Measurements from ENCODE around the gene DDX31.

DDX31 gene

DNA sequence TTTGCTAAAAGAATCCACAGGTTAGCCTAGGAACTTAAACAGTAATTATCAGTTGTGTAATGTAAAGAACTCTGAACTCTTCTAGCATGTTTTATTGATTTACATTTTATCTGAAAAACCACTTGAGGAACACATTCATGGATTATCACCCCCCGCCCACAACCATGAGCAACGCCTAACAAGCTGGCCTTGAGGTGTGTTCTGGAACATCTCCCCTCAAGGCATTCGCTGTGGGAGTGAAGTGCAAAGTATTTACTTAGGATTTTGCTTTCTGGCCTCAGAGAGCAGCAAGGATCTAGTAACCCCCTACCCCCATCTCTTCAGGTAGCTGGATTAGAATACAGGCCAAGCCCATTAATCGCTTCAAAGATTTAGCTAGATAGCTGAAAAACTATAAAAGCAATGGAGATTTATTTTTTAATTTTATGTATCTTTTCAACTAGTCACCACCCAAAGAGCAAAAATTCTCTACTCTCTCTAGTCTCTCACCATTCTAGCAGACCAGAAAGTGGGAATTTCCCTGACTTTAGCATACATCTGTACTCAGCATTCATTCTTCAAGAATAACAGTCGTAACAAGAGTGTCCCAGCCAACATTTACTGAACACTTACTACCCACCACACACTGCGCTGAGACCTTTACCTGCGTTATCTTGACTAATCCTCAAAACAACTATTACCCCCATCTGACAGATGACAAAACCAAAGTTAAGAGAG is 37.2 kb downstream of the DDX31 start:
- DNase-seq, result no peak

DNA sequence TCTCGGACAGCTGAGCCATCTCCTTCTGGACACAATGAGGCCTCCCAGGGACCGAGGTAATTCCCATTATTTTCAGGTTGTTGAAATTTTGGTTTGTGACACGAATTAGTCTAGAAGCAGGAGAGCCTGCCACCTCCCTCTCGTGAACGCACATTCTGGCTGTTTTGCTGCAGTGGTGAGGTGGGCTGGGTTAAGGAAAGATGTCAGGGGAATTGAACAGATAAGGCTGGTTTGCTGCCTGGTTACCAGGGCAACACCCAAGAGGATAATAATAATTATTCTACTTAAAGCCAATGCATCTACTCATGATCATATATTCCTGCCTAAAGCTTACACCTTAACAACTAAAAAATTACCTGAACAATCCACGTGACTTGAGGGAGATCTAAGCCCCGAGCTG is 38.1 kb downstream of the DDX31 start:
- no peak for DNase-seq

DNA sequence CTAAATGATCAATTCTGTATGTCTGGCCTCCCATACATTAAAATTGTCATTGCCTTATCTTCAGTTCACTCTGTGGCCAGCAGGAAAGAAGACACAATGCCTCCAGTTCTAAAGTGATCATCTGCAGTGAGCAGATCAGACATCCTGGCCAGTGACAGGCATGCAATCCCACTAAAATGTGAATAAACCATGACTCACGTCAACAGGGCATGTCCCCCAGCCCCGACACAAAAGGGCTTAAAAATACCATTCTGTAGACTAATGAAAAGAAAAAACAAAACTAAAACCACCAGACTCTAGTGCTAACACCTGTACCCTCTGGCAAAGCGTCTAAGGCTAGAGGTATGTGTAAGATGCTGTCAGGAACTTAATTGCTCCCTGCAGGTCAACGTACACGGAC is 38.5 kb downstream of the DDX31 start:
- DNase-seq, result no peak

DNA sequence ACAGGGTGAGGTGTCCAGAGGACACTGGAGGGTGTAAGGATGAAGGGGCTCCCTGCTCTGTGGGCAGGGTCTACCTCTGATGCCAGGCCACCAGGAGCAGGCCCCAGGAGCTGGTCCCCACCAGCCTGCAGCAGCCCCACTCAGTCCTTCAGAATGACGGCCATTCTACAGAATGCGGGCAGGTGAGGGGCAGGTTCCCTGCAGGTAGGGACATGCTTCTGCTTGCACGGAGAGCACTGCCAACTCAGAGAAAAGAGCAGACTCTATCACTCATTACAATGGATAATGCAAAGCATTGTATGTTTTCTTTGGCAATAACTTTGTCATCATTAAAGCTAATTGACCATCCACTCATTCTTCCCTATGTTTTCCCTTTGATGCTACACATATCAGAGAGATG is 39.0 kb downstream of the DDX31 start:
- DNase-seq, result no peak

DNA sequence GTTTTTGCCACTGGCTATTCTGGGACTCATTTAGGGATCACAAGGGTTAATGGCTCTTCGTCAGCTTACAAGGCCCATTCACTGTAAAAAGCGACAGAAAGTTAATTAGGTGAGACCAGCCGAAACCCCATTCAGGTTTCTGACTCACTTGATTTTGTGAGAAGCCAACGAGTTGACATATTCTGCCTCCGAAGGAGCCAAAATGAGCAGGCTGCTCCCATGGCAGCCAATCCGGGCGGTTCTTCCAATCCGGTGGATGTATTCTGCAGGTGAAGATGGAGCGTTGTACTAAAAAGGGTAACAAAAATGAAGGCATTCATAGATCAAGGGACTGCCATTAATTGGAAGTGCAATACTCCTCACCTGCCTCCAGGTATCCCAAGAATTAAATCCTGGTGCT is 39.7 kb downstream of the DDX31 start:
- no peak for DNase-seq

DNA sequence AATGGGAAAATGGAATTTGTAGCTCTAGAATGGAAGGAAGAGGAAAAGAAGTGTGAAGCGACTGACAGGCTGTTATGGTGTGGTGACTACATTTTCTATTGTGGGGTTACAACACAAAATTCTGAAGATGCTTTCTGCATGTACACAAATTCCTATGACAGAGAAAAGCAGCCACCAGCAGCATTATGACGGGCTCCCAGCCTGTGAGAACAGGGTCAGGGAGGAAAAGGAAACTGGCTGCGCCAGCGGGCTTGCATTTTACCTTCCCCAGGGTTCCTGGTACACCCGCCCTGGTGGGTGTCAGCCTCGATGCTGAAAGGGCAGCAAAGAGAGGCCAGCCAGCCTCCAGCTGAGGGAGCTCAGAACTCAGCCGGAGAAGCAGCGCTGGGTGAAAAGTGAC is 41.0 kb downstream of the DDX31 start:
- DNase-seq, result no peak

DNA sequence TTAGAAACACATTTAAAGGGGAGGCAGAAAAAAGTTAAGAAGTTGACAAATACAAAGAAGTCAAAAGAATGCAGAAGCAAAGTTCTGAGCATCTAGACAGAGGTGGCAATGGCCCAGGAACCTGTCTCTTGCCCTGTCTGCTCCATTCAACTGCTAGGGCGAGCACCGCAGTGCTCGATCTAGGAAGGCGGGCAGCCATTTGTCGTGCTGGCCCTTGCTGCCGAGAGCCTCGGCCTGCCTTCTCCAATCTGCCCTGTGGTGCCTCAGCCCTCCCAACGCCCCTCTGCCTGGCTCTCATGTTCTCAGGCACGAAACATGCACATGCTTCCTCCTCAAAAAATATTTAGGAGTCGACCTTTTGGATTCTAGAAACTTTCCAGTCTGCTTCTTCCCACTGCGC is 42.2 kb downstream of the DDX31 start:
- DNase-seq, result no peak

DNA sequence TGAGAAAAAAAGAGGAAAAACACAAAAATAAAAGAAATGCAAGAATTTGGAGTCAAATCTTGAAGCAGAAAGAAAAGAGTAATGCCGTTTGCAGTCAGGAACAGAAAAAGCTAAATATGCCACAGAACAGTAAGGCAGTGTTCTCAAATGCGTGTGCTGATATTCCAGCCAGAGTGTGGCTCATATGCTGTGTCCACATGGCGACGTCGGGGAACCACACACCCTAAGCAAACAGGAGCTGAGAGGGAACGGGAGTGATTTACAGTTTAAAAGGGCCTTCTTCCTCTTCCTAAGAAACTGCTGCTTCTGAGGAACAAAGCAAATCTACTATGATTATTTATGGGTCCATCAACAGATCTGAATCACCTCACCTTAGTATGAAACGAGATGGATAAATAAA is 42.7 kb downstream of the DDX31 start:
- DNase-seq, result no peak

DNA sequence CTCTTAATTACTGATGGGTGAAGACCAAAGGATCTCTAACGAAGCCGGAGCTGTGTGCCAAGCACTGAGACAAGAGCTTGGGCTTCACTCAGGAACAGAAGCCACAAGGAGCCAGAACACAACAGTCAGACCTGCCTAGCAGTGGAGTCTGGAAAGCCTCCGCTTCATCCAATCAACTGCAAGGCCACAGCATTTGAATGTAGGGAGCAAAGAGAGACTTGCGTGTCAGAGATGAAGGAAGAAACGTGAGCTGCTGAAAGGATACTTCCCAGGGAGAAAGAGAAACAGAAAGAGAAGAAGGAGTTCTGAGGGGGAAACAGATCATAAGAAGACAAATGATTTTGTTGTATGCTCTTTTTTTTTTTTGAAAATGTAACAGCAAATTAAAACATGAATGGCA is 43.5 kb downstream of the DDX31 start:
- DNase-seq, result no peak

DNA sequence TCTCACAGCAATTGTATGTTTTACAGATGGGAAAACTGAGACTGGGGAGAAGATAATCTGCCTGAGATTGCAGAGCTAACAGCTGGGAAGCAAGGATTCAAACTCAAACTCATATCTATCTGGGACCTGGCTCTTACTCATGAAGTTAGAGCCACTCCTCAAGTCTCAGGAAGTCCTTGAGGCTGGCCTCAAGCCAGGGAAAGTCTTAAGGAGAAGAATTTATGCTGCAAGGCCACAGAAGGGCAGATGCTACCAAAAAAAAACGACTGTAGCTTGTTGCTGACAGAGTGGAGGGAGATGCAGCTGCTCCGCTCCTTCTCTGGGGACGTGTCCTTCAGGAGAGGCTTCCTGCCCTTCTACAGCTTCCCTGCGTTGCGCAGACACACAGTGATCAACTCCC is 47.6 kb downstream of the DDX31 start:
- peak; percentile 95 to 98 for DNase-seq

DNA sequence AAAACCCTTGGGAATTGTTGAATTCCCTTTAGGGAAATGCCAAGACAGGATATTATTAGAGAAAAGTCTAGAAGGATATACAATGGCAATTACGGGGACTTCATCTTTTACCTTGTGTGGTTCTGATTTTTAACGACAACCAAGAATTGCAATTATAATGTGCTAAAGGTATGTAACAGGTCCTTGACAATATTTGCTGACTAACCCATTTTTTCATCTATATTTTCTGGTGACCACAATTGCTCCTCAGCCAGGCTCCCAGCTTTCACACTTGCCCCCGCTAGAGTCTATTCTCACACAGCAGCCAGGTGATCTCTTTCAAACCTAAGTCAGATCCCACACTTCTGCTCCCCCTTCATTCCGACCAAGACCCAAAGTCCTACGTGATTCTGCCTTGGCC is 53.1 kb downstream of the DDX31 start:
- no peak for DNase-seq

DNA sequence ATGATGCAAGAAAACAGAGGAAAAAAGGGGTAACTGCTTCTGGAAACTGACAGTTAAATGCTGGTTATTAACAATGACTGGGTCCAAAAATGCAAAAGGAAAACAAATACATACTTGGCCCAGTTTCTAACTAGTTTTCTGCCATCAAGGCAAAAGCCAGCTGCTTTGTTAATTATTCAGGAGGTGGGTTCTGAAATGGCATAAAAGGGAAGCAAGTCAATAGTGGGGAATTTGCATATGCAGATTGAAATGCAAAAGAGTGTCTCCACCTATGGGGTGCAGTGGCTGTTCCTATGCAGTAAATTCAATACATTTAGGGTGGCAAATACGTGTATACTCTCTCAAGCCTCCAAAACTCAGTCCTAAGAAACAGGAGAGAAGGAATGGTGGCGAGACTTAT is 54.0 kb downstream of the DDX31 start:
- DNase-seq, result no peak

DNA sequence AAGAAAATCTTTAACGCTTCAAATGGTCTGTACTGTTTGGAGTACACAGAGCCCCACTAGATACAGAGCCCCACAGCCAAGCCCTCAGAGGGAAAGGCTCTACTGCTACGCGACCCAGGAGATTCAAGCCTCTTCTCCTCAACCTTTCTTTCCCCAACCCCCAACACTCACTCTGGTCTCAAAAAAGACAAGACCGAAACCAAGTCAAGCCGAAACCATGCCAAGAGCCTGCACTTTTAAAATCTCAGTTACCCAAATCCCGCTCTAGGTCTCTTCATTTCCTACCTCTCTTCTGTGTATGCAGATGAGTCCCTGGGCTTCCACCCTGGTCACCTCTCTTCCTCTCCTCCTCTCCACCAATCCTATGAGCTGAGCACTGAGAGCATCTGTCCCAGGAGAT is 55.5 kb downstream of the DDX31 start:
- DNase-seq, result no peak

DNA sequence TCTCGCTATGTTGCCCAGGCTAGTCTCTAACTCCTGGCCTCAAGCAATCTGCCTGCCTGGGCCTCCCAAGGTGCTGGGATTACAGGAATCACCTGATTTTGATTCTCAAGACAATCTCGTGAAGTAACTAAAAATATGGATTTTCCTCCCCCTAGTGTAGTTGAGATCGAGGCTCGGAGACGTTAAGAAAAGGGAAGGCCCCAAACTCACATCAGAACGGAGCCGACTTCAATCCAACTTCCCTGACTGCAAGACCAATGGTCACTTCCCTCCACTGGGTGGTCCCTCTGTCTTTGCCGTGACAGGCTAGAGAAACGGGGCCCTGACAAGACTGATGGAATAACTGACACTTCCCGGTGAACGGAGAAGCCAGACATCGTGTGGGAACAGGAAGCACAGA is 59.1 kb downstream of the DDX31 start:
- no peak for DNase-seq

DNA sequence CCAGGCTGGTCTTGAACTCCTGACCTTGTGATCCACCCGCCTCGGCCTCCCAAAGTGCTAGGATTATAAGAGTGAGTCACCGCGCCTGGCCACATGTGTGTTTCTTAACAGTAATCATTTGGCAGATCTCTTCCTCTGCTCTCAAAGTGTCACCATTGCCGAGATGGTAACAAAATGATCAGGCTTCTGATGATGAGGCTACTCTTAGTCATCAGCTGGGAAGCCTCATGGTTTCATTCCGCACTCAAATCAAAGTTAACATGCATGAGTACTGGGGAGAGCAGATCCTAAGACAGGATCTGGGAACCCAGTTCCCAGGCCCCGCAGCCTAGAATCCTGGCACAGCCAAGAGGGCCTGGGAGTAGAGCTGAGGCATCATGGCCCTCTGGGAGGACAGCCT is 60.0 kb downstream of the DDX31 start:
- no peak for DNase-seq

DNA sequence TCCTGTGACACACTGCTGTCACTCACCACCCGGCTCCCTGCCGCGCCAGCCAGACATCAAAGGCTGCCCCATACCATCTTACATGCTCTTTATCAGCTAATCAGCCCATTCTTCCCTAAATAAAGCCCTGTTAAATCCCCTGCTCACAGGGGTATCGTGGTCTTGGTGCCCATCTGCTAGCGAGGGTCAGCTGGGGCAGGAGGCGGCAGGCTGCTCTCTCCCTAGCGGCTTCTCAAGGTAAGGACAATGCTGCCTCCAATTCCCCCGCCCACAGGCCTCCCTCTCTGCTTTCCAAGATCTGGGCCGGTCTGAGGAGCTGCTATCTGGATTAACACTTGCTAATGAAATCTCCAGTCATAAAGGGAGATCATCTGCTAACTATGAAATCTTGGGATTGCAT is 60.6 kb downstream of the DDX31 start:
- DNase-seq, result no peak

DNA sequence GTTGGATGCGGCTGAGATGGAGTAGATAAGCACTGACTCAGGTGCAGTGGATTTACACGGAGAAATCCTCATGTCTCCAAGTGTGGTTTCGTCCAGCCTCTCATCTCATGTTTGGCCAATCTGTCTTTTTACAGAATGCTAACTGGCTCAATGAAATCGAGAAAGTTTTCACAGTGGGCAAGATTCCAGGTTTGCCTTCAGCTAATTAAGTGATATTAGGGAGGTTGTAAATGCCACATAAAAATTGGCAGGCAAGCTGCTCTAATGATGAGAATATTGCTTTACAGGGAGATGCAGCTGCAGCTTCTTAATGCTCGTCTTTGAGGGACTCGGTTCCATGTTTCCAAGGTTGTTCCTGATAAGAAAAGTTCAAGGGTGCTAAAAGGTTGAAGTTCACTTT is 63.7 kb downstream of the DDX31 start:
- DNase-seq, result no peak

DNA sequence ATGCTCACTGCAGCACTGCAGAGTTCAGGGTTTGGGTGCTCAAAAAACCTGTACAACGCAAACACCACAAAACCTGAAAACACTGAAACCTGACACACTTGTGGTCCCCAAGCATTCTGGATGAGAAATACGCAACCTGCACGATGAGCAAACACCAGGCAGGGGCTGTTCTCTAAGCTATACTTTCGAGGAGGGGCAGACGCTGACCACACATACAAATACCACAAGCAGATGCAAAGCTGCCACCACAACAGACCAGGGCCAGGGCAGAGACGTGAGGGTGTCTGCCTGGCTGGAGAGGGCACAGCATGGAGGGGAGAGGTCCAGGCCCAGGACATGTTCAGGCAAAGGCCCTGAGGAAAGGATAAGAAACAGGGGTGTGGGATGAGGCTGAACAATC is 64.4 kb downstream of the DDX31 start:
- no peak for DNase-seq

DNA sequence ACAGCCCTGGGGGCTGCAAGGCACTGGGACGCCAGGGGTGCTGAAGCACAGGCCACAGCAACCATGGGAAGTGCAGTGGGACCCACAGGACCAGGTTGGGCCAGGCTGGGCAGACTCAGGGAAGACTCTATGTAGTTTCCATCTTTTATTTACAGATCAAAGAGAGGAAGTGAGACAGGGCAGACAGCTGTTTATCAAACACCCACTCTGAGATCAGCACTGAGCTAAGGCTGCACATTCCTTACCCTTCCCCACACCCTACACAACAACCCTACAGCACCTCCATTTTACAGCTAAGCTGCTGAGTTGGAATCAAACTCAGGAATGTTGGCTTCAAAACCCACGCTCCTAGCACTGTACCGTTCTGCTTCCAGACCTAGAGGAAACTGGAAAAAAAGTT is 67.6 kb downstream of the DDX31 start:
- DNase-seq, result no peak

DNA sequence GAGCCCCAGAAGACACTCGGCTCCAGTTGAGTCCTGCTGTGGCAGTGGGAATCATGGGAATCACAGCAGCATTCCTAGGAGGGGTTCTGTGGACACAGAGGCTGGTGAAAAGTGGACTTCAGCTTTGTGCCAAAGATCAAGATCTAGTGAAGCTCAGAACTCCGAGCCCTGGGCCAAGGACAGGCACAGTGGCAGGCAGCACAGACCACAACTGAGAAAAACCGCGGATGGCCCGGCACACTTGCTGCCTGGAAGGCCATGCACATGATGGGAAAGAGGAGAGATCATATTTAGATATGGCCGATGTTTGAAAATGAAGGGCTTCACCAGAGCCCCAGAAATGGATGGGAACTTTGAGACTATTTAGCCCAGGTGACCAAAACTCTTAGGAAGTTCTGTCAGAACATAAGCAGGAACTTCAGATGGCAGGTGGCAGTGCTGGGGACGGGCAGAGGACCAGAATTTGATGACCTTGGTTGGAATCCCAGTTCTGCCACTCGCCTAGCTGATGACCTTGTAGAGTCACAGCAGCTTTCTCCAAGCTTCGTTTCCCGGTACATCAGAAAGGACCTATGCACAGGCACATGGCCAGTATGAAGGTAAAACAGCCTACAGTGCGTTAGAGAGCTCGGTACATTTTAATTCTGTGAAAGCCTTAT is 69.3 kb downstream of the DDX31 start:
- DNase-seq, result no peak

DNA sequence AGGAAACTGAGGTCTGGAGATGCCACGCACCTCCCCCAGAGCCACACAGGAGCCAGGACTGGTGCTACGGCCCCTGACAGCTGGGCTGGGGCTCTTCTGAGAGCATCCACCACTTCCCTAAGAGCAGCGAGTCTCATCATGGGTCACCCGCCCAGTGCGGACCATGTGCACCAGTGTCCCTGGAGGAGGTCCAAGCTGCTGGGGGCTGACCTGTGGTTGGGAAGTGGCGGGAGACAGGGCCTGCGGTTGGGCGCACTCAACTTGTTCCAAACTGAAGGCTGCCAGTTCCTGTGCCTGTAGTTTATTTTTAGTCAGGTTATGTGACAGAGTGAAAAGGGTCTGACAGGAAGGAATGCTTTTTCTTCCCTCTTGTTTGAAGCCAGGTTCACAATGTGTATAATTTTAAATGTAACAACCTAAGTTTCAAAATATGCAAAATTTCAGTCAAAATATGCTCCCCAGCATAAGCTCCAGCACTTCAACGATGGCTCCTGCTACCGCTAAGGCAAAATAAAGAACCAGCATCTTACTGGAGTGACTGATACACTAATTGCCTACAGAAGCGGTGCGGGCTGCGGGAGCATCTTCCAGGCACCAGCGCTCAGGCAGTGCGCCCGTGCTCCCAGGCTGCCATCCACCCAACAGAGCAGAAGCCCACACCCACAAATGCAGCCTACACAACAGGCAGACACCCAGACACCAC is 72.6 kb downstream of the DDX31 start:
- DNase-seq, result no peak

DNA sequence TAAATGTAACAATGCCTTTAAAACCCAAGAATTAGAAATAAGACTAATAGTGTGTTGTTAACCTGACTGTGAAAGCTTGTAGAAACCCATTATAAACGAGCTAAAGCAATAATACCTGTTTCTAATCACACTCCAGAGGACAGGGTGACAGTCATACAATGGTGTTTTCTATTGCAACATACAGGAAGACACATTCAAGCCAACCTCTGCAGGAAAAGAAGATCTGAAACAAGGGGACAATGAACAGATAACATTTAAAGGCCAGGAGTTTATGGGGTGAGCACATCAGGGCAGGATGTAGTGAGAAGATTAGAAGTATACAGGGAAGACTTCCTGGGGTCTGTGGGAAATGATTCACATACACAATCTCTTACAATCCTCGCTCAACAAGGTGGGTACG is 73.6 kb downstream of the DDX31 start:
- no peak for DNase-seq

DNA sequence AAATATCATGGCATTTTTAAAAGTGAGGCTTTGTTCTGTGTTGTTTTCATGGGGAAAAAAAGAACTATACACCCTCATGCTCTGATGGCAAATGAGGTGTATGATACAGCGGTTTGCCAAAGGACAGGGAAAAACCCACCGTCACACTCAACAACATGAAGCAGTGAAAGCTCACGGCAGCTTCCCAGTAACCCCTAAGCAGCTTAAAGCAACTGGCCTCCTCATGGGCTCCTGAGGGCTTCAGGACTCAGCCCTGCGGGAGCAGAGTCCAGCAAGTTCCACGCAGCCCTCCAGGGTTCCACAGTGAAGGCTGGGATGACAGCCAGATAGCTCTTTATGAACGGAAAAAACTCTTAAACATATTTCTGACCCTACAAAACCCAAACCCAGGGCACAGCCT is 74.5 kb downstream of the DDX31 start:
- DNase-seq, result no peak

DNA sequence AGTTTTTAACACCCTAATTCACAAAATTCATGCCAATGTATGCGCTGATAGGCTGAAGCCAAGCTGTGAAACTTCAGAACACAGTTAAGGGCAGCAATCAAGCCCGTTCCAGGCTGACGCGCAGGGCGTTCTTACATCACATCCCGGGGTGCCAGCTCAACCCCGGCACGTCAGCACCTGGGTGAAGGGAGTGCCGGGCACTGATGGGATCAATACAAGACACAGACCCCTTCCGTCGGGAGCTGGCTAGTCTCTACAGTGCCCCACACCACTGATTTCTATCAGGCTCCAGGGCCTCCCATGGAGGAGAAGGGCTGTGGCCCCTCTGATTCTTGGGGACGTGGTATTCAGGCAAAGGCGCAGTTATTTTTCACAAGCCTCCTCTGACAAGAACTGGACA is 75.4 kb downstream of the DDX31 start:
- no peak for DNase-seq

DNA sequence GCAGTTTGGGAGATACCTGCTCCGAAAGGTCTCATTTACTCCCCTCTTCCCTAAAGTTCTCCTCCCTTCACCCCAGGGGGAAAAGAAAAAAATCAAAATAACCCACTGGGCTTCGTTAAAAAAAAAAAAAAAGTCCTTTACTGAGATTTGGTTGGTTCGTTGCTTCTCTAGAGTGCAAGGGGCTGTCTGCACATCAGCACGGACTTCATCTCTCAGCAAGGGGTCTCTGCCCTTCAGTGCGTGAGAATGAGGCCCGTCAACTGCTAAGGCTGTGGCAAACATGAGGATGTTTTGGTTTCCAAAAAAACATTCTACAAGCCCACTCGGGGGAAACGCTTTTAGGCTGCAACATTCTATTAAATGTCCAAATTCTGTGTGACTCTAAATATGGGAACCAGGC is 77.3 kb downstream of the DDX31 start:
- no peak for DNase-seq

Measured in NCI-H524 (cell line).